ENCODE results near the gene ANAPC4.

DNA sequence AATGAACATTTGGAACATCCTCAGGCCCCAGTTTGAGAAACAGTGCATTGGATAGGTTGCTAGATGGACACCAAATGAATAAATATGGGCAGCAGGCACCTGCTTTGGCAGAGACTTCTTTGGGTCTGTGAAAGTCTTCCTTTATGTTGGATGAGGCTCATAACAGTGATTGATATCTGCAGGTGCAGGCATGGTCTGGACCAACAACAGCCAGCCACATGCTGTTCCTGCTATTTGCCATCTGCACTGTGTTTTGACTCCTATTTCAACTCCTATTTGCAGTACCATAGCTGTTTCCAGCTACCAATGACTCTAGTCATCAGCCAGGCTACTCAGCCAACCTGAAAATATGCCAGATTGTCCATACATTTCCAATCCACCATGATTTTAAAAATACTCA, 60.9 kb downstream of the ANAPC4 start:
- TF ChIP-seq, protein P1, sequence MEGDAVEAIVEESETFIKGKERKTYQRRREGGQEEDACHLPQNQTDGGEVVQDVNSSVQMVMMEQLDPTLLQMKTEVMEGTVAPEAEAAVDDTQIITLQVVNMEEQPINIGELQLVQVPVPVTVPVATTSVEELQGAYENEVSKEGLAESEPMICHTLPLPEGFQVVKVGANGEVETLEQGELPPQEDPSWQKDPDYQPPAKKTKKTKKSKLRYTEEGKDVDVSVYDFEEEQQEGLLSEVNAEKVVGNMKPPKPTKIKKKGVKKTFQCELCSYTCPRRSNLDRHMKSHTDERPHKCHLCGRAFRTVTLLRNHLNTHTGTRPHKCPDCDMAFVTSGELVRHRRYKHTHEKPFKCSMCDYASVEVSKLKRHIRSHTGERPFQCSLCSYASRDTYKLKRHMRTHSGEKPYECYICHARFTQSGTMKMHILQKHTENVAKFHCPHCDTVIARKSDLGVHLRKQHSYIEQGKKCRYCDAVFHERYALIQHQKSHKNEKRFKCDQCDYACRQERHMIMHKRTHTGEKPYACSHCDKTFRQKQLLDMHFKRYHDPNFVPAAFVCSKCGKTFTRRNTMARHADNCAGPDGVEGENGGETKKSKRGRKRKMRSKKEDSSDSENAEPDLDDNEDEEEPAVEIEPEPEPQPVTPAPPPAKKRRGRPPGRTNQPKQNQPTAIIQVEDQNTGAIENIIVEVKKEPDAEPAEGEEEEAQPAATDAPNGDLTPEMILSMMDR (conservative IDR thresholded peaks at IDR 0.05 in 1 of 2, IDR thresholded peaks at IDR 0.05 in 1 of 2; ENCODE audit: low read depth in 1 of 2, low read length in 2 of 2): no peak
- no peak for TF ChIP-seq EZH2 (IDR thresholded peaks at IDR 0.05; ENCODE audit: low read length, missing control alignments)

Measured in fibroblast of lung (primary cell).